Ovary (tissue), 3 donors: ENCODE data around the gene TP53BP2.

Experiments
- EP300 ChIP-seq: sonication (generic); formaldehyde crosslinking; IDR thresholded peaks from one replicate; pipeline ENCODE4 v1.6.1; 2017; ENCODE audit warnings: antibody characterized with exemption
- POLR2A ChIP-seq: fragments of 450-650 bp; IDR thresholded peaks from one replicate; pipeline ENCODE4 v1.6.1; 2017; ENCODE audit warnings: antibody characterized with exemption, mild to moderate bottlenecking, moderate library complexity
- TF ChIP-seq, protein P1 (sequence below), 3 donors: fragments of 450-650 bp in 2 of 3; fragments of 200-600 bp in 1 of 3; IDR thresholded peaks; one replicate each; pipeline versions ENCODE4 v1.5.1 to v1.8.0; 2016 to 2022; ENCODE audit warnings: antibody characterized with exemption in 3 of 3, mild to moderate bottlenecking in 1 of 3
- donor health status: DM: no; HTN: no; CAD: no.

GRCh38 chr1:223802032-223802431, 43.7 kb downstream of the TP53BP2 start:
- TF ChIP-seq, protein P1, sequence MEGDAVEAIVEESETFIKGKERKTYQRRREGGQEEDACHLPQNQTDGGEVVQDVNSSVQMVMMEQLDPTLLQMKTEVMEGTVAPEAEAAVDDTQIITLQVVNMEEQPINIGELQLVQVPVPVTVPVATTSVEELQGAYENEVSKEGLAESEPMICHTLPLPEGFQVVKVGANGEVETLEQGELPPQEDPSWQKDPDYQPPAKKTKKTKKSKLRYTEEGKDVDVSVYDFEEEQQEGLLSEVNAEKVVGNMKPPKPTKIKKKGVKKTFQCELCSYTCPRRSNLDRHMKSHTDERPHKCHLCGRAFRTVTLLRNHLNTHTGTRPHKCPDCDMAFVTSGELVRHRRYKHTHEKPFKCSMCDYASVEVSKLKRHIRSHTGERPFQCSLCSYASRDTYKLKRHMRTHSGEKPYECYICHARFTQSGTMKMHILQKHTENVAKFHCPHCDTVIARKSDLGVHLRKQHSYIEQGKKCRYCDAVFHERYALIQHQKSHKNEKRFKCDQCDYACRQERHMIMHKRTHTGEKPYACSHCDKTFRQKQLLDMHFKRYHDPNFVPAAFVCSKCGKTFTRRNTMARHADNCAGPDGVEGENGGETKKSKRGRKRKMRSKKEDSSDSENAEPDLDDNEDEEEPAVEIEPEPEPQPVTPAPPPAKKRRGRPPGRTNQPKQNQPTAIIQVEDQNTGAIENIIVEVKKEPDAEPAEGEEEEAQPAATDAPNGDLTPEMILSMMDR (IDR thresholded peaks at IDR 0.05) = no peak
- TF ChIP-seq POLR2A (no peak), EP300 (no peak)
